Smooth muscle cell (in vitro differentiated cells): ENCODE results near the gene HACD4. TPM values are rescaled to one million over a fixed set of nuclear protein-coding genes. Genes with fewer than 3 reads are reported as not detected.
A peak's percentile ranks its signal among the peaks of the same experiment; 100 is the strongest.
"Not testable (repeated sequence)": the region's sequence is repeated elsewhere in the genome, so short reads cannot be mapped to it uniquely, and the experiment has no call there.

ENCODE experiments used
- DNase-seq: peaks from one replicate; lab custom pipeline; 2025; ENCODE audit not compliant: unreplicated experiment; lab: John Stamatoyannopoulos, UW
- H2AFZ ChIP-seq: fragments of 200-600 bp; sonication (generic); 2 replicates; pipeline ENCODE4 v1.6.0; 2016; ENCODE audit warnings: antibody characterized with exemption, low read depth, mild to moderate bottlenecking
- H3F3A ChIP-seq: fragments of 200-600 bp; sonication (generic); 2 replicates; pipeline ENCODE4 v1.6.0; 2017; ENCODE audit warnings: antibody characterized with exemption, low read depth
- H3K27ac ChIP-seq: fragments of 200-600 bp; sonication (generic); 2 replicates; pipeline ENCODE4 v1.5.1; 2016; ENCODE audit warnings: low read depth, mild to moderate bottlenecking
- H3K27me3 ChIP-seq: fragments of 200-600 bp; sonication (generic); 2 replicates; pipeline ENCODE4 v1.6.1; 2016; ENCODE audit warnings: low read depth, mild to moderate bottlenecking
- H3K36me3 ChIP-seq: fragments of 200-600 bp; sonication (generic); 2 replicates; pipeline ENCODE4 v1.5.1; 2016; ENCODE audit warnings: low read depth
- H3K4me1 ChIP-seq: fragments of 200-600 bp; sonication (generic); 2 replicates; pipeline ENCODE4 v1.5.1; 2016; ENCODE audit warnings: low read depth
- H3K4me2 ChIP-seq: fragments of 200-600 bp; sonication (generic); 2 replicates; pipeline ENCODE4 v1.6.0; 2016; ENCODE audit warnings: mild to moderate bottlenecking
- H3K4me3 ChIP-seq: fragments of 200-600 bp; sonication (generic); 2 replicates; pipeline ENCODE4 v1.5.1; 2016; ENCODE audit warnings: mild to moderate bottlenecking
- H3K79me2 ChIP-seq: fragments of 200-600 bp; sonication (generic); 2 replicates; pipeline ENCODE4 v1.6.0; 2016; ENCODE audit warnings: low read depth, mild to moderate bottlenecking
- H3K9ac ChIP-seq: fragments of 200-600 bp; sonication (generic); 2 replicates; pipeline ENCODE4 v1.6.0; 2016; ENCODE audit warnings: low read depth
- H3K9me3 ChIP-seq: fragments of 200-600 bp; sonication (generic); replicated peaks from 2 replicates; pipeline ENCODE4 v1.5.1; 2016; ENCODE audit warnings: low read depth
- H4K20me1 ChIP-seq: fragments of 200-600 bp; sonication (generic); 2 replicates; pipeline ENCODE4 v1.6.0; 2016; ENCODE audit warnings: low read depth
- WGBS: methylation state at CpG from one replicate; pipeline ENCODE4 v1.1.7; 2016; ENCODE audit warnings: low lambda C conversion rate; 5-methylcytosine and 5-hydroxymethylcytosine counted together
- polyA plus RNA-seq: library from polyadenylated mRNA; unstranded; fragments of >200 nt; fragmentation: Nextera tagmentation; extraction: Ambion mirVana; gene quantifications from 2 replicates; pipeline ENCODE4 v1.2.1, GENCODE V29; 2016
- total RNA-seq: library from RNA; depleted of rRNA; stranded (reverse); fragments of >200 nt; gene quantifications from 2 replicates; pipeline ENCODE4 v1.2.3, GENCODE V29; 2014
- TF ChIP-seq, protein P1 (sequence below): fragments of 200-600 bp; sonication (generic); IDR thresholded peaks from 2 replicates; pipeline ENCODE4 v1.5.1; 2017; ENCODE audit warnings: borderline replicate concordance, mild to moderate bottlenecking, antibody characterized with exemption; ENCODE audit not compliant: insufficient read depth, poor library complexity, severe bottlenecking

Gene HACD4
- total and polyA plus RNA-seq, 2 experiments from 2014 or later, result 2.6 to 6.2 TPM

- 30% methylated on average over 3 of the region's 3 CpGs for WGBS
- H3K4me2 ChIP-seq, result peak overlapping the region; percentile 50
- no peaks in the 10 kb centered on the region for H4K20me1 ChIP-seq
- H3K27me3 ChIP-seq, result no peaks in the 10 kb centered on the region
- peaks cover 11% of the 10 kb centered on the region for H3K36me3 ChIP-seq
- H3K79me2 ChIP-seq, result no peaks in the 10 kb centered on the region
- H3K9ac ChIP-seq, result no peak overlapping the region
- no peak for DNase-seq
- TF ChIP-seq, protein P1, sequence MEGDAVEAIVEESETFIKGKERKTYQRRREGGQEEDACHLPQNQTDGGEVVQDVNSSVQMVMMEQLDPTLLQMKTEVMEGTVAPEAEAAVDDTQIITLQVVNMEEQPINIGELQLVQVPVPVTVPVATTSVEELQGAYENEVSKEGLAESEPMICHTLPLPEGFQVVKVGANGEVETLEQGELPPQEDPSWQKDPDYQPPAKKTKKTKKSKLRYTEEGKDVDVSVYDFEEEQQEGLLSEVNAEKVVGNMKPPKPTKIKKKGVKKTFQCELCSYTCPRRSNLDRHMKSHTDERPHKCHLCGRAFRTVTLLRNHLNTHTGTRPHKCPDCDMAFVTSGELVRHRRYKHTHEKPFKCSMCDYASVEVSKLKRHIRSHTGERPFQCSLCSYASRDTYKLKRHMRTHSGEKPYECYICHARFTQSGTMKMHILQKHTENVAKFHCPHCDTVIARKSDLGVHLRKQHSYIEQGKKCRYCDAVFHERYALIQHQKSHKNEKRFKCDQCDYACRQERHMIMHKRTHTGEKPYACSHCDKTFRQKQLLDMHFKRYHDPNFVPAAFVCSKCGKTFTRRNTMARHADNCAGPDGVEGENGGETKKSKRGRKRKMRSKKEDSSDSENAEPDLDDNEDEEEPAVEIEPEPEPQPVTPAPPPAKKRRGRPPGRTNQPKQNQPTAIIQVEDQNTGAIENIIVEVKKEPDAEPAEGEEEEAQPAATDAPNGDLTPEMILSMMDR, result no peak
- no peak overlapping the region for H3K4me3 ChIP-seq
- peaks cover 7% of the 10 kb centered on the region for H3F3A ChIP-seq
- H3K27ac ChIP-seq, result peak overlapping the region; percentile 73
- H3K4me1 ChIP-seq, result peaks cover 5% of the 10 kb centered on the region
- H3K9me3 ChIP-seq, result no peaks in the 10 kb centered on the region
- H2AFZ ChIP-seq, result no peak overlapping the region
Measured at GRCh38 chr9:20980832-20981455, 50.5 kb downstream of the HACD4 start.

- H3K36me3 ChIP-seq, result peaks cover 11% of the 10 kb centered on the region
- no peak overlapping the region for H3K9ac ChIP-seq
- peaks cover 5% of the 10 kb centered on the region for H3K4me1 ChIP-seq
- H3K27ac ChIP-seq, result no peak overlapping the region
- H3K4me2 ChIP-seq, result no peak overlapping the region
- no peak overlapping the region for H3K4me3 ChIP-seq
- no peak for DNase-seq
- H3K27me3 ChIP-seq, result no peaks in the 10 kb centered on the region
- no peaks in the 10 kb centered on the region for H3K79me2 ChIP-seq
- H4K20me1 ChIP-seq, result no peaks in the 10 kb centered on the region
- peaks cover 7% of the 10 kb centered on the region for H3F3A ChIP-seq
- H2AFZ ChIP-seq, result no peak overlapping the region
- no peaks in the 10 kb centered on the region for H3K9me3 ChIP-seq
- TF ChIP-seq, protein P1, result no peak
- WGBS, result 98% methylated on average over 2 of the region's 2 CpGs
Measured at GRCh38 chr9:20978249-20978648, 53.2 kb downstream of the HACD4 start.

DNA sequence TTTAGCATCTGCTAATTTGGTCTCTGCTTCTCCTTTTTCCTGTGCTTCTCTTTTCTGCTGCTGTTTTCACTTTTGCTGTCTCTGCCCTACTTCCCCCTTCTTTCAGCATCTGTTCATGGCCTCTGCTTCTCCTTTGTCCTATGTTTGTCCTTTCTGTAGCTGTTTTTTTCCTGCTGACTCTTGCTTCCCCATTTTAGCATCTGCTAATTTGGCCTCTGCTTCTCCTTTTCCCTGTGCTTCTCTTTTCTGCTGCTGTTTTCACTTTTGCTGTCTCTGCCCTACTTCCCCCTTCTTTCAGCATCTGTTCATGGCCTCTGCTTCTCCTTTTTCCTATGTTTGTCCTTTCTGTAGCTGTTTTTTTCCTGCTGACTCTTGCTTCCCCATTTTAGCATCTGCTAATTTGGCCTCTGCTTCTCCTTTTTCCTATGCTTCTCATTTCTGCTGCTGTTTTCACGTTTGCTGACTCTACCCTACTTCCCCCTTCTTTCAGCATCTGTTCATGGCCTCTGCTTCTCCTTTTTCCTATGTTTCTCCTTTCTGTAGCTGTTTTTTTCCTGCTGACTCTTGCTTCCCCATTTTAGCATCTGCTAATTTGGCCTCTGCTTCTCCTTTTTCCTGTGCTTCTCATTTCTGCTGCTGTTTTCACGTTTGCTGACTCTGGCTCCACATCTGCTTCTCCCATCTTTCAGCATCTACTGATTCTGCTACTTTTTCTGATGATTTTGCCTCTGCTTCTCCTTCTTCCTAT, 57.1 kb downstream of the HACD4 start:
- not testable (repeated sequence) for H3K9ac ChIP-seq, H4K20me1 ChIP-seq, H3K27ac ChIP-seq, H3K4me2 ChIP-seq, H3K9me3 ChIP-seq, H3K27me3 ChIP-seq, H2AFZ ChIP-seq, H3K4me1 ChIP-seq, H3F3A ChIP-seq, DNase-seq, H3K4me3 ChIP-seq, H3K79me2 ChIP-seq
- 100% methylated on average over 2 of the region's 2 CpGs for WGBS
- H3K36me3 ChIP-seq, result peaks cover 11% of the 10 kb centered on the region

DNA sequence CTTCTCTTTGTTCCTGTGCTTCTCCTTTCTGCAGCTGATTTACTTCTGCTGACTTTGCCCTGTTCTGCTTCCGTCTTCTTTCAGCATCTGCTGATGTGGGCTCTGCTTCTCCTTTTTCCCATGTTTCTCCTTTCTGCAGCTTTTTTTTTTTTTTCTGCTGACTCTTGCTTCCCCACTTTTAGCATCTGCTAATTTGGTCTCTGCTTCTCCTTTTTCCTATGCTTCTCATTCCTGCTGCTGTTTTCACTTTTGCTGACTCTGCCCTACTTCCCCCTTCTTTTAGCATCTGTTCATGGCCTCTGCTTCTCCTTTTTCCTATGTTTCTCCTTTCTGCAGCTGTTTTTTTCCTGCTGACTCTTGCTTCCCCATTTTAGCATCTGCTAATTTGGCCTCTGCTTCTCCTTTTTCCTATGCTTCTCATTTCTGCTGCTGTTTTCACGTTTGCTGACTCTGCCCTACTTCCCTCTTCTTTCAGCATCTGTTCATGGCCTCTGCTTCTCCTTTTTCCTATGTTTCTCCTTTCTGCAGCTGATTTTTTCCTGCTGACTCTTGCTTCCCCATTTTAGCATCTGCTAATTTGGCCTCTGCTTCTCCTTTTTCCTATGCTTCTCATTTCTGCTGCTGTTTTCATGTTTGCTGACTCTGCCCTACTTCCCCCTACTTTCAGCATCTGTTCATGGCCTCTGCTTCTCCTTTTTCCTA, 58.0 kb downstream of the HACD4 start:
- H3K4me2 ChIP-seq, H3K27ac ChIP-seq, H3K79me2 ChIP-seq, H4K20me1 ChIP-seq, H2AFZ ChIP-seq, H3K27me3 ChIP-seq, H3K9ac ChIP-seq, H3F3A ChIP-seq, H3K4me3 ChIP-seq, DNase-seq, H3K4me1 ChIP-seq: not testable (repeated sequence)
- WGBS, result 97% methylated on average over 2 of the region's 2 CpGs
- H3K9me3 ChIP-seq, result peaks cover 12% of the 10 kb centered on the region
- H3K36me3 ChIP-seq, result peaks cover 19% of the 10 kb centered on the region
